Testis (tissue), 3 donors: ENCODE data around the gene ZHX3. TPM values are rescaled to one million over a fixed set of nuclear protein-coding genes. Genes with fewer than 3 reads are reported as not detected.

Experiments
- DNase-seq: peaks from one replicate; pipeline ENCODE4 v3.0.0-alpha.2; 2019
- H3K27ac ChIP-seq, 2 donors: fragments of 200-600 bp; sonication (generic); one replicate each; pipeline ENCODE4 v1.5.1; 2019
- H3K27me3 ChIP-seq: fragments of 200-600 bp; sonication (generic); one replicate; pipeline ENCODE4 v1.5.1; 2019
- H3K36me3 ChIP-seq: fragments of 200-600 bp; sonication (generic); one replicate; pipeline ENCODE4 v1.5.1; 2017; ENCODE audit warnings: low read depth; ENCODE audit errors: missing control alignments
- H3K4me1 ChIP-seq: fragments of 200-600 bp; sonication (generic); one replicate; pipeline ENCODE4 v1.5.1; 2019
- H3K4me3 ChIP-seq, 2 donors: fragments of 200-600 bp; sonication (generic); one replicate each; pipeline ENCODE4 v1.5.1; 2017 to 2019
- H3K9me3 ChIP-seq: fragments of 200-600 bp; sonication (generic); one replicate; pipeline ENCODE4 v1.5.1; 2017
- CTCF ChIP-seq, 3 experiments: fragments of 450-650 bp in 2 of 3; fragments of 200-600 bp in 1 of 3; sonication (generic) in 1 of 3; IDR thresholded peaks; one replicate each; pipeline ENCODE4 v1.5.1; 2016 to 2019; ENCODE audit warnings: antibody characterized with exemption in 3 of 3, mild to moderate bottlenecking in 2 of 3, moderate library complexity in 1 of 3
- POLR2A ChIP-seq: fragments of 450-650 bp; IDR thresholded peaks from one replicate; pipeline ENCODE4 v1.6.1; 2017; ENCODE audit warnings: antibody characterized with exemption, mild to moderate bottlenecking, moderate library complexity
- WGBS, 2 donors: methylation state at CpG; one replicate each; pipeline ENCODE4 v1.1.5; 2018; 5-methylcytosine and 5-hydroxymethylcytosine counted together
- intact Hi-C: fragments of 100-400 bp; cut with DNase I; formaldehyde crosslinking; loops from one replicate; pipeline ENCODE4 v1.15.1; 2023; ENCODE audit warnings: low total_unique reads
- polyA plus RNA-seq: library from polyadenylated mRNA; stranded (reverse); fragments of 350-450 nt; fragmentation: Illumina TruSeq; extraction: RNeasy Lipid Tissue Mini Kit (QIAGEN cat#74804); gene quantifications from one replicate; pipeline ENCODE4 v1.2.3, GENCODE V29; 2014; ENCODE audit warnings: low read depth, low replicate concordance; ENCODE audit not compliant: insufficient read depth
- total RNA-seq, 2 donors: library from RNA; depleted of rRNA; stranded (reverse); fragments of >200 nt; gene quantifications; one replicate each; pipeline ENCODE4 v1.2.3, GENCODE V29; 2016

The ZHX3 gene
- total and polyA plus RNA-seq, 3 donors from 2014 or later = 35.1 to 103 (median 55.7) TPM

- Histone ChIP-seq H3K27me3 (no peaks in the 10 kb centered on the region), H3K4me3 (no peak overlapping the region), H3K36me3 (no peaks in the 10 kb centered on the region), H3K9me3 (no peaks in the 10 kb centered on the region), H3K27ac (no peak overlapping the region), H3K4me1 (no peaks in the 10 kb centered on the region)
- DNase-seq = no peak
- 81 to 85% methylated on average over 2 of the region's 2 CpGs for WGBS, 2 donors
- intact Hi-C loops = no loop called here
- TF ChIP-seq POLR2A = no peak
- TF ChIP-seq CTCF (IDR thresholded peaks at IDR 0.05) = no peak
These were observed 7.7 kb downstream of the ZHX3 start for GRCh38 chr20:41309817-41310216.

DNA sequence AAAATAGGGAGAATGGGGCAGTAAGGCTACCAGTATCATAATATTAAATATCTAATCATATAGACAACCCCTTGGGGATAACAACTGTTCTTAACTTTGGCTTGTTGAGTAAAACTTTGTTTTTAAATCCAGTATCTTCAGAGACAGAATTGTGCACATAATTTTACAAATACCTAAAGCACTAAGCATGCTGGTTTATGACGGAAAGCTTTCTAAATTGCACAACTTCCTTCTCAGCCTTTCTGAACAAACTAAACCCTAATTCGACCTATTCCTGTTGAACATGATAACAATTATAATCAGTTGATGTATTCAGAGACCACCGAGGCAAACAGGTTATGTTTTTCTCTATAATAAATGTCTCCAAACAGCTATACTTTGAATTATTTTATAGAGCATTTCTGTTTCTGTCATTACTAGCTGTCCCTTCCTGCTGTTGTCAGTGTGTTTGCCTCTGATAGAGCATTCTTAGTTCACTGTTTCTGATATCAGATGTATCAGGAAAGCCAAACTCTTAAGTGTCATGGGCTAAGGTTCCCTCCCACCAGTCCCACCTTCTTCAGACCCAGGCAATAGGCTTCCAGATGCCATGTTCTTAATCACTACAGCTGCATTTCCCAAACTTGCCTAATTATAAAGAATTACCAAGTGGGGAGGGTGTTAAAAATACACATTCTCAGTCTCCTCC is 8.7 kb downstream of the ZHX3 start:
- no peak for DNase-seq
- H3K4me1 ChIP-seq = no peaks in the 10 kb centered on the region
- no peak overlapping the region for H3K27ac ChIP-seq
- 71 to 72% methylated on average over 3 of the region's 3 CpGs for WGBS, 2 donors
- intact Hi-C loops = no loop called here
- TF ChIP-seq POLR2A (no peak), CTCF (IDR thresholded peaks at IDR 0.05) (no peak)
- no peaks in the 10 kb centered on the region for H3K27me3 ChIP-seq
- H3K9me3 ChIP-seq = no peaks in the 10 kb centered on the region
- no peak overlapping the region for H3K4me3 ChIP-seq
- no peaks in the 10 kb centered on the region for H3K36me3 ChIP-seq

DNA sequence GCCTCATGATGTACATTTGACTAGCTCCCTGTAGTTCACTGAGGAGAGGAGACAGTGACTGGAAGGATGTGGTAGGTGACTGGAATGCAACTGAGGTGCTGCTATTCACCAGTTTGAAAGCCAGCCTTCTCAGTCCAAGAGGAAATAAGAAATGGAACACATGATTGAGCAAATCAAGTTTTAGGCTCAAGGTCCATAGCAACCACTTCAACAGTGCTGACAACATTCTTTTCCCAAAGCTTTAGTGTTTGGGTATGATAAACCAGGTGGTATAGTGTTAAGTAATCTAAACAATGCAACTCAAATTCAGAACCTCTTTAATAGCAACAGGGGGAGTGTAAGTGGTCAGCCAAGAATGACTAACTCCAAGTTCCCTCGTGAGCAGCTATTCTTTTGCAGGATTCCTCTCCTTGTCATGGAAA is 9.2 kb downstream of the ZHX3 start:
- no peak for DNase-seq
- Histone ChIP-seq H3K27ac (no peak overlapping the region), H3K9me3 (no peaks in the 10 kb centered on the region), H3K4me1 (no peaks in the 10 kb centered on the region), H3K36me3 (no peaks in the 10 kb centered on the region), H3K27me3 (no peaks in the 10 kb centered on the region), H3K4me3 (no peak overlapping the region)
- intact Hi-C loops = no loop called here
- WGBS, 2 donors = 49 to 59% methylated on average over 1 of the region's 1 CpG
- no peak for TF ChIP-seq CTCF (IDR thresholded peaks at IDR 0.05)
- TF ChIP-seq POLR2A = no peak

DNA sequence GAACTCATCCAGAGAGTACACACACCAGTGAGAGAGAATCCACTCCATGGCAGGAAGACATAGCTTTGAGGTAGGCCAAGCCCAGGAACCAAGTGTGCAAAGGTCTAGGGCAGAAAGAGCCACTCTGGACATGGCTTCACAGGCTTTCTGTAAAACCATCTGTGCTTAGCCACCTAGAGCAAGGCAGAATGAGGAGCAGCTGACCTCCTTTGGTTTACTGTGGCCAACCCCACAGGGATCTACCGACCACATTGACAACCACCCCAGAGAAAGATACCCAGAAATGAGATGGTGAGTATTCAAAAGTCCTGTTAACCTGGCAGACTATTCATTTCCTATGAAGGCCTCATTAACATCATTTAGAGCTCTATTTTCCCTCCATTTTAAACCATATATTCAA is 10.5 kb downstream of the ZHX3 start:
- Histone ChIP-seq H3K4me3 (no peak overlapping the region), H3K4me1 (no peaks in the 10 kb centered on the region), H3K36me3 (no peaks in the 10 kb centered on the region), H3K9me3 (no peaks in the 10 kb centered on the region), H3K27me3 (no peaks in the 10 kb centered on the region), H3K27ac (no peak overlapping the region)
- WGBS, 2 donors = 100% methylated on average over 1 of the region's 1 CpG
- no peak for DNase-seq
- intact Hi-C loops = no loop called here
- no peak for TF ChIP-seq POLR2A
- no peak for TF ChIP-seq CTCF (IDR thresholded peaks at IDR 0.05)
